ENCODE measurements around the gene TAB3.

Gene TAB3

DNA sequence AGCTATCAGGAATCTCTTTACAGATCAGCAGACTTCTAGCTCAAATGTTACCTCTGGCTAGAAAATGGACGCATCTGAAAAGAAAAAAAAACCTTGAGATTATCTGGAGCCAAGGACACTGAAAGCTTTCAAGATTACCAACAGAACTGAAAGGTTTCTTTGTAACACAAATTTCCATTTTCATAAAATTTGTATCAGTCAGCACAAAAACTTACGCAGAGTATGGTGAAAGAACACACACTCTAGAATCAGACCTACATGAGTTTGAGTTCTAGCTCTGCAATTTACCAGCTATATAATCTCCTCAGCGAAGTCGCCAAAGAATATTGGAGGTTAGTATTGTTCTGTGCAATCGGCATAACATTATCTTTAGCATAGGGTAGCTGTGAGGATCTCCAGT is 1.8 kb downstream of the TAB3 start:
- TF ChIP-seq, protein P1, sequence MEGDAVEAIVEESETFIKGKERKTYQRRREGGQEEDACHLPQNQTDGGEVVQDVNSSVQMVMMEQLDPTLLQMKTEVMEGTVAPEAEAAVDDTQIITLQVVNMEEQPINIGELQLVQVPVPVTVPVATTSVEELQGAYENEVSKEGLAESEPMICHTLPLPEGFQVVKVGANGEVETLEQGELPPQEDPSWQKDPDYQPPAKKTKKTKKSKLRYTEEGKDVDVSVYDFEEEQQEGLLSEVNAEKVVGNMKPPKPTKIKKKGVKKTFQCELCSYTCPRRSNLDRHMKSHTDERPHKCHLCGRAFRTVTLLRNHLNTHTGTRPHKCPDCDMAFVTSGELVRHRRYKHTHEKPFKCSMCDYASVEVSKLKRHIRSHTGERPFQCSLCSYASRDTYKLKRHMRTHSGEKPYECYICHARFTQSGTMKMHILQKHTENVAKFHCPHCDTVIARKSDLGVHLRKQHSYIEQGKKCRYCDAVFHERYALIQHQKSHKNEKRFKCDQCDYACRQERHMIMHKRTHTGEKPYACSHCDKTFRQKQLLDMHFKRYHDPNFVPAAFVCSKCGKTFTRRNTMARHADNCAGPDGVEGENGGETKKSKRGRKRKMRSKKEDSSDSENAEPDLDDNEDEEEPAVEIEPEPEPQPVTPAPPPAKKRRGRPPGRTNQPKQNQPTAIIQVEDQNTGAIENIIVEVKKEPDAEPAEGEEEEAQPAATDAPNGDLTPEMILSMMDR (conservative IDR thresholded peaks at IDR 0.05; ENCODE audit: low read depth, low read length) = no peak
- no peak for DNase-seq (ENCODE audit: low read depth)
- no peak overlapping the region for H3K4me3 ChIP-seq (ENCODE audit: low read length)

DNA sequence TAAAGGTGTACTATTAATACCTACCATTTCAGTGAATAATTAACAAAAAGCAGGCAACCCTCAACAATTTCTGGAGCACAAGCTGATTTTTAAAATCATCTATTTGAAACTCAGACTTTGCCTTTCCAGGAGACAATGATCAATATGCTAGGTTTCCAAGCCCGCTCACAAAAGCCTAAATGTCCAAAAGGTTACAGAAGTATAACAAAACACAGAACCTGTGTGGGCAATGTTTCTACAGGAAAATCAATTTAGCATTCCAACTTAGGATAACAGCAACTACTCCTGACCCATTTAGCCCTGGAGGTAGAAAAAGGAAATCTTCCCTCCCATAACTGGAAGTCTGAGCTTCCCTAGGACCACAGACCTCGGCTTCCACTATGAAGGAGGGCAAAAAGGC is 3.9 kb downstream of the TAB3 start:
- DNase-seq (ENCODE audit: low read depth) = no peak
- H3K4me3 ChIP-seq (ENCODE audit: low read length) = no peak overlapping the region
- TF ChIP-seq, protein P1 (conservative IDR thresholded peaks at IDR 0.05; ENCODE audit: low read depth, low read length) = no peak

DNA sequence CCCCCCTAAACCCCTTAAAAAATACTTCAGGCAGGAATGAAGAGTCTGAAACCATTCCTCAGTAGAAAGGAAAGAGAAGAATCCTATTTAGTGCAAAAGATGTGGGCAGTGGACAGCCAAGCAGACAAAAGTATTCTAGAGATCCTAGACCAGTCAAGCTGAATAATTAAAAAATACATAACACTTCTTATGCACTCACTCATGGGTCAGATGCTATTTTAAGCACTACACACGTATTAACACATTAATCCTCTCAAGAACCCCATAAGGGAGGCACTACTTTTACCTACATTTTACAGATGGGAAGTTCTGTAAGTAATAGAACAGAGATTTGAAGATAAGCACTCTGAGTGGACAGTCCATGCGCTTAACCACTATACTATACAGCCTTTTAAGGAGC is 5.9 kb downstream of the TAB3 start:
- peak; percentile 44 for DNase-seq (ENCODE audit: low read depth)
- TF ChIP-seq, protein P1 (conservative IDR thresholded peaks at IDR 0.05; ENCODE audit: low read depth, low read length) = no peak
- no peak overlapping the region for H3K4me3 ChIP-seq (ENCODE audit: low read length)

DNA sequence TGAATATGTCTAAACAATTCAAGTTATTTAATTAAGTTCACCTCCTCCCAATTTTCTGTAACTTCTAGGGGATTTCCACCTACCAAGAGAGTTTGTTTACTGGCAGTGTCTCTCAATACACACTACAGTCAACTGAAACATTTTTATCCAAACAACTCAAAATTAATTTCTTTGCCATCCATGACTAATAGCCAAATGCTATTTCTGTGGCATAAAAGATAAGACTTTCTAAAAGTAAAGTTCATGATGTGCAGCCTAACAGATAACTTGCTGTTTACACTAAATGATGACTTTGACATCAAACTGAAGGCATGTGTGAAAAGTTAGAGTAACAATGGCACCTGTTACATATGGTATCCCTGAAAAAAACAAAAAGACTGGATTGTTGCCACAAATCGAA is 7.3 kb downstream of the TAB3 start:
- no peak for DNase-seq (ENCODE audit: low read depth)
- no peak overlapping the region for H3K4me3 ChIP-seq (ENCODE audit: low read length)
- TF ChIP-seq, protein P1 (conservative IDR thresholded peaks at IDR 0.05; ENCODE audit: low read depth, low read length) = no peak

DNA sequence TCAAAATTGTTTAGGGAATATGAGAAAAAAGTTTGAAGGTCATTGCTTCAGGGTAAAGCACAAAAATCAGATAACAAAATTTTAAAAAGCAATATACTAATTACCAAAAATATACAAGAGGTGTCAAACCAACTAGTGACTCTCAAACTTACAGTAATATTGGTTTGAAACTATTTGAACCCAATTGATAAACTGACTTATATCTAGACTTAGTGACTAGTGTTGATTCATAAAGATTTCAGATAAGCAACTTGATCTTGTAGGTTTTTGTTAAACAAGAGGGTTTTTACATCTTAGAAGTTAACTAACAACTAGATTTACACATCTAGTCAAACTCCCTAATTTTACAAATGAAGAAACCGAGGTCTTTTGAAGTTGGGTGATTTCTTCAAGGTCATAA is 7.7 kb downstream of the TAB3 start:
- DNase-seq (ENCODE audit: low read depth) = no peak
- TF ChIP-seq, protein P1 (conservative IDR thresholded peaks at IDR 0.05; ENCODE audit: low read depth, low read length) = no peak

DNA sequence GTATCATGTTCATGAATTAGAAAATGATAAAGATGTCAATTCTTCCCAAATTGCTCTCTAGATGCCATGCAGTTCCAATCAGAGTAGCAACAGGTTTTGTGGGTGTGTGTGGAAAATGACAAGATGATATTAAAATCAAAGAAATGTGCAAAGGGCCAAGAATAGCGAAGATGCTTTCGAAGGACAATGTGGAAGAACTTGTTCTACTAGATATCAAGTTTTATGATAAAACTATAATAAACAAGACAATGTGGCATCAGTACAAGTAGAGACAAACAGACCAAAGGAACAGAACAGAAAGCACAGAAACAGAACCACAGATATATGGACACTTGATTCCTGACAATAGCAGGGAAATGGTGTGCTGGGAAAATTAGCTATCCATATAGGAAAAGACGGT is 9.0 kb downstream of the TAB3 start:
- DNase-seq (ENCODE audit: low read depth) = no peak
- H3K4me3 ChIP-seq (ENCODE audit: low read length) = no peak overlapping the region
- TF ChIP-seq, protein P1 (conservative IDR thresholded peaks at IDR 0.05; ENCODE audit: low read depth, low read length) = no peak

More for the DNA sequence above, 7.7 kb downstream of the TAB3 start:
- no peak overlapping the region for H3K4me3 ChIP-seq (ENCODE audit: low read length)

DNA sequence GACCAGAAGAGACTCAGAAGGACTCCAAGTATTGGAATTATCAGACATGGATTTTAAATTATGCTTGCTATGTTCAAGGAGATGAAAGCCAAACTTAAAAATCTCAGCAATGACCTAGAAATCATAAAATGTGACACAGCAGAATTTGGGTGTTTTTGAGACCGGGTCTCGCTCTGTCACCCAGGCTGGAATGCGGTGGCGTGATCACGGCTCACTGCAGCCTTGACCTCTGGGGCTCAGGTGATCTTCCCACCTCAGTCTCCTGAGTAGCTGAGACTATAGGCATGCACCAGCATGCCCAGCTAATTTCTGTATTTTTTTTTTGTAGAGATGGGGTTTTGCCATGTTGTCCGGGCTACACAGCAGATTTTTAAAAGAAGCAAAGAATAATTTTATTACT is 12.7 kb downstream of the TAB3 start:
- TF ChIP-seq, protein P1 (conservative IDR thresholded peaks at IDR 0.05; ENCODE audit: low read depth, low read length) = no peak
- H3K4me3 ChIP-seq (ENCODE audit: low read length) = no peak overlapping the region
- no peak for DNase-seq (ENCODE audit: low read depth)
